DOHH2 (cell line): Measurements from ENCODE around the gene SPATA21.

Experiments used
- EZH2phosphoT487 ChIP-seq: fragments of 200-600 bp; sonication (generic); IDR thresholded peaks from 2 replicates; pipeline ENCODE4 v1.6.1; 2017; ENCODE audit warnings: borderline replicate concordance, mild to moderate bottlenecking, antibody characterized with exemption, low read length, moderate library complexity, mixed read lengths
- TF ChIP-seq, protein P1 (sequence below): fragments of 200-600 bp; sonication (generic); IDR thresholded peaks from one replicate; pipeline ENCODE4 v1.5.1; 2014; ENCODE audit warnings: antibody characterized with exemption, mild to moderate bottlenecking, low read depth, low read length; ENCODE audit not compliant: poor library complexity, severe bottlenecking

DNA sequence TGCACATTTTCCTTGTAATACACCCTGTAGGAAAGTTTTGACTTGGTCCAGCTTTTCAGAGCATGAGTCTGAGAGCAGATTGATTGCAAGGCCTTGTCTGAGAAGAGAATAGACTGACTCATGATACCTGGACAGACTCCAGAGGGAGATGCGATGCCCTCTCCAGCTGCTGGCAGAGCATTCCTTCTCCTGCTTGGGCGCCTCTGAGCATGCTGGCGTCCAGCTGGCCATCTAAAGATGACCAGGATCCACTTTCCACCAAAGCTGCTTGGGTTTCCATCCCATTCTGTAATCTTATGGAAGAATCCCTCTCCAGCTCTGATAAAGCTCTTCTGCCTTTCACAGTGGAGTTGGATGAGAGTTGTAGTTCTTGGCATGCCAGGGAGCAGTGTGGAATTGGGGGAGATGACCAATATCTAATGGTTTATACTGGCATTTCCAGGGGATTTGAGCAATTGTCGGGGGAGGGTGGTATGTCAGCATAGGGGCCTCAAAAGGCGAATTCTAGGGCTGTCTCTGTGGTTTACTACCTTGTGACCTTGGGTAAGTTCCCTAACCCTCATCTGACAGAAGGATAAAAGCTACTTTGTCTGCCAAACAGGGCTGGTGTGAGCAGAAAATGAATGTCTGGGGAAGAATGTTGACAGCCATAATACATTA is 50.6 kb downstream of the SPATA21 start:
- TF ChIP-seq, protein P1, sequence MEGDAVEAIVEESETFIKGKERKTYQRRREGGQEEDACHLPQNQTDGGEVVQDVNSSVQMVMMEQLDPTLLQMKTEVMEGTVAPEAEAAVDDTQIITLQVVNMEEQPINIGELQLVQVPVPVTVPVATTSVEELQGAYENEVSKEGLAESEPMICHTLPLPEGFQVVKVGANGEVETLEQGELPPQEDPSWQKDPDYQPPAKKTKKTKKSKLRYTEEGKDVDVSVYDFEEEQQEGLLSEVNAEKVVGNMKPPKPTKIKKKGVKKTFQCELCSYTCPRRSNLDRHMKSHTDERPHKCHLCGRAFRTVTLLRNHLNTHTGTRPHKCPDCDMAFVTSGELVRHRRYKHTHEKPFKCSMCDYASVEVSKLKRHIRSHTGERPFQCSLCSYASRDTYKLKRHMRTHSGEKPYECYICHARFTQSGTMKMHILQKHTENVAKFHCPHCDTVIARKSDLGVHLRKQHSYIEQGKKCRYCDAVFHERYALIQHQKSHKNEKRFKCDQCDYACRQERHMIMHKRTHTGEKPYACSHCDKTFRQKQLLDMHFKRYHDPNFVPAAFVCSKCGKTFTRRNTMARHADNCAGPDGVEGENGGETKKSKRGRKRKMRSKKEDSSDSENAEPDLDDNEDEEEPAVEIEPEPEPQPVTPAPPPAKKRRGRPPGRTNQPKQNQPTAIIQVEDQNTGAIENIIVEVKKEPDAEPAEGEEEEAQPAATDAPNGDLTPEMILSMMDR: no peak
- TF ChIP-seq EZH2phosphoT487: no peak
